Measurements from ENCODE around the gene RINL.

Gene RINL

GRCh38 chr19:38907670-38908069 is 29.6 kb upstream of the RINL start:
- Histone ChIP-seq H3K9me2 (ENCODE audit: low read depth, low read length) (no peaks in the 10 kb centered on the region), H3K27ac (ENCODE audit: low read depth, low read length, poor library complexity, severe bottlenecking) (no peak overlapping the region), H3K36me3 (ENCODE audit: insufficient read depth, low read length) (peaks cover 45% of the 10 kb centered on the region), H3K79me2 (ENCODE audit: insufficient read depth, low read length) (no peaks in the 10 kb centered on the region), H2AFZ (ENCODE audit: low read length) (no peak overlapping the region), H3F3A (ENCODE audit: insufficient read depth, low read length) (no peaks in the 10 kb centered on the region), H3K9ac (ENCODE audit: low read length) (no peak overlapping the region), H3K27me3 (ENCODE audit: insufficient read depth, low read length) (no peaks in the 10 kb centered on the region), H4K20me1 (ENCODE audit: insufficient read depth, low read length) (no peaks in the 10 kb centered on the region), H3K4me1 (ENCODE audit: insufficient read depth, low read length, severe bottlenecking) (no peaks in the 10 kb centered on the region), H3K4me3 (ENCODE audit: low read depth, low read length, poor library complexity, severe bottlenecking) (no peak overlapping the region), H3K4me2 (ENCODE audit: low read length) (no peak overlapping the region), H3K9me3 (ENCODE audit: low read length) (no peaks in the 10 kb centered on the region)
- TF ChIP-seq EZH2 (IDR thresholded peaks at IDR 0.05; ENCODE audit: borderline replicate concordance, low read length) (no peak), CTCF (IDR thresholded peaks at IDR 0.05; ENCODE audit: low read length) (no peak)

GRCh38 chr19:38907227-38907626 is 29.2 kb upstream of the RINL start:
- no peaks in the 10 kb centered on the region for H3K27me3 ChIP-seq (ENCODE audit: insufficient read depth, low read length)
- no peaks in the 10 kb centered on the region for H4K20me1 ChIP-seq (ENCODE audit: insufficient read depth, low read length)
- no peaks in the 10 kb centered on the region for H3K79me2 ChIP-seq (ENCODE audit: insufficient read depth, low read length)
- H3K9me3 ChIP-seq (ENCODE audit: low read length): no peaks in the 10 kb centered on the region
- no peak overlapping the region for H3K4me2 ChIP-seq (ENCODE audit: low read length)
- no peak overlapping the region for H3K4me3 ChIP-seq (ENCODE audit: low read depth, low read length, poor library complexity, severe bottlenecking)
- no peak overlapping the region for H3K27ac ChIP-seq (ENCODE audit: low read depth, low read length, poor library complexity, severe bottlenecking)
- no peaks in the 10 kb centered on the region for H3K4me1 ChIP-seq (ENCODE audit: insufficient read depth, low read length, severe bottlenecking)
- H3K36me3 ChIP-seq (ENCODE audit: insufficient read depth, low read length): peaks cover 45% of the 10 kb centered on the region
- no peak for TF ChIP-seq EZH2 (IDR thresholded peaks at IDR 0.05; ENCODE audit: borderline replicate concordance, low read length)
- TF ChIP-seq CTCF (IDR thresholded peaks at IDR 0.05; ENCODE audit: low read length): no peak
- H3K9me2 ChIP-seq (ENCODE audit: low read depth, low read length): no peaks in the 10 kb centered on the region
- no peak overlapping the region for H2AFZ ChIP-seq (ENCODE audit: low read length)
- H3K9ac ChIP-seq (ENCODE audit: low read length): no peak overlapping the region
- no peaks in the 10 kb centered on the region for H3F3A ChIP-seq (ENCODE audit: insufficient read depth, low read length)

- TF ChIP-seq CTCF (IDR thresholded peaks at IDR 0.05; ENCODE audit: low read length) (no peak), EZH2 (IDR thresholded peaks at IDR 0.05; ENCODE audit: borderline replicate concordance, low read length) (no peak)
- H3K9ac ChIP-seq (ENCODE audit: low read length): no peak overlapping the region
- no peak overlapping the region for H3K4me3 ChIP-seq (ENCODE audit: low read depth, low read length, poor library complexity, severe bottlenecking)
- no peaks in the 10 kb centered on the region for H4K20me1 ChIP-seq (ENCODE audit: insufficient read depth, low read length)
- H3K27me3 ChIP-seq (ENCODE audit: insufficient read depth, low read length): no peaks in the 10 kb centered on the region
- no peaks in the 10 kb centered on the region for H3F3A ChIP-seq (ENCODE audit: insufficient read depth, low read length)
- peaks cover 4% of the 10 kb centered on the region for H3K4me1 ChIP-seq (ENCODE audit: insufficient read depth, low read length, severe bottlenecking)
- H2AFZ ChIP-seq (ENCODE audit: low read length): no peak overlapping the region
- H3K4me2 ChIP-seq (ENCODE audit: low read length): no peak overlapping the region
- peaks cover 12% of the 10 kb centered on the region for H3K79me2 ChIP-seq (ENCODE audit: insufficient read depth, low read length)
- peaks cover 51% of the 10 kb centered on the region for H3K36me3 ChIP-seq (ENCODE audit: insufficient read depth, low read length)
- H3K27ac ChIP-seq (ENCODE audit: low read depth, low read length, poor library complexity, severe bottlenecking): no peak overlapping the region
- H3K9me3 ChIP-seq (ENCODE audit: low read length): no peaks in the 10 kb centered on the region
- H3K9me2 ChIP-seq (ENCODE audit: low read depth, low read length): no peaks in the 10 kb centered on the region
These were observed 27.5 kb upstream of the RINL start for GRCh38 chr19:38905620-38906019.

Data from OCI-LY1 (cell line).